ENCODE data around the gene GYS1. TPM values are rescaled to one million over a fixed set of nuclear protein-coding genes. Genes with fewer than 3 reads are reported as not detected.

Gene GYS1
- total and polyA plus RNA-seq, 2 donors (not counting 1 experiment from before 2014, with no cell fraction given): 31.2 to 42.8 TPM

GRCh38 chr19:48990400-48990799 is 2.7 kb downstream of the GYS1 start:
- Histone ChIP-seq H3K9me3 (ENCODE audit: control insufficient read depth, insufficient read depth, low read depth, low read length) (no peaks in the 10 kb centered on the region), H3K4me1 (ENCODE audit: control insufficient read depth, extremely low read depth, insufficient read depth, low read length) (peaks cover 19% of the 10 kb centered on the region), H4K20me1 (ENCODE audit: control insufficient read depth, extremely low read depth, insufficient read depth, low read length) (no peaks in the 10 kb centered on the region), H2AFZ (ENCODE audit: low read length) (no peak overlapping the region), H3K36me3 (ENCODE audit: control insufficient read depth, insufficient read depth, low read length) (peaks cover 14% of the 10 kb centered on the region), H3K27ac (ENCODE audit: insufficient read depth, low read length) (no peak overlapping the region), H3K4me2 (ENCODE audit: extremely low read depth, insufficient read depth, low read length) (peak overlapping the region; percentile 1), H3K27me3 (ENCODE audit: control insufficient read depth, insufficient read depth, low read length) (no peaks in the 10 kb centered on the region), H3K79me2 (ENCODE audit: control insufficient read depth, insufficient read depth, low read length) (peaks cover 48% of the 10 kb centered on the region), H3K4me3 (replicated peaks in 1 of 4; ENCODE audit: control extremely low read depth in 1 of 4, insufficient read depth in 1 of 4, low read depth in 3 of 4, low read length in 4 of 4) (no peak overlapping the region), H3K9ac (ENCODE audit: insufficient read depth, low read length) (no peak overlapping the region)
- no peak for DNase-seq (ENCODE audit: low read depth in 2 of 2)
- no peak for TF ChIP-seq CTCF (conservative IDR thresholded peaks at IDR 0.05 in 1 of 2, IDR thresholded peaks at IDR 0.05 in 1 of 2; ENCODE audit: low read depth in 1 of 2, low read length in 2 of 2)
- no peak for TF ChIP-seq EZH2 (IDR thresholded peaks at IDR 0.05; ENCODE audit: low read length, missing control alignments)

GRCh38 chr19:48989701-48990291 is 3.3 kb downstream of the GYS1 start:
- no peak for DNase-seq (ENCODE audit: low read depth in 2 of 2)
- H3K27ac ChIP-seq (ENCODE audit: insufficient read depth, low read length): no peak overlapping the region

GRCh38 chr19:48988860-48989259 is 4.2 kb downstream of the GYS1 start:
- H3K36me3 ChIP-seq (ENCODE audit: control insufficient read depth, insufficient read depth, low read length): peaks cover 19% of the 10 kb centered on the region
- no peak overlapping the region for H3K4me2 ChIP-seq (ENCODE audit: extremely low read depth, insufficient read depth, low read length)
- DNase-seq (ENCODE audit: low read depth in 2 of 2): no peak
- no peak overlapping the region for H3K9ac ChIP-seq (ENCODE audit: insufficient read depth, low read length)
- no peak overlapping the region for H2AFZ ChIP-seq (ENCODE audit: low read length)
- H3K4me3 ChIP-seq (replicated peaks in 1 of 4; ENCODE audit: control extremely low read depth in 1 of 4, insufficient read depth in 1 of 4, low read depth in 3 of 4, low read length in 4 of 4): no peak overlapping the region
- TF ChIP-seq CTCF (conservative IDR thresholded peaks at IDR 0.05 in 1 of 2, IDR thresholded peaks at IDR 0.05 in 1 of 2; ENCODE audit: low read depth in 1 of 2, low read length in 2 of 2): no peak
- TF ChIP-seq EZH2 (IDR thresholded peaks at IDR 0.05; ENCODE audit: low read length, missing control alignments): no peak
- H3K4me1 ChIP-seq (ENCODE audit: control insufficient read depth, extremely low read depth, insufficient read depth, low read length): peaks cover 14% of the 10 kb centered on the region
- no peaks in the 10 kb centered on the region for H3K9me3 ChIP-seq (ENCODE audit: control insufficient read depth, insufficient read depth, low read depth, low read length)
- no peak overlapping the region for H3K27ac ChIP-seq (ENCODE audit: insufficient read depth, low read length)
- H3K79me2 ChIP-seq (ENCODE audit: control insufficient read depth, insufficient read depth, low read length): peaks cover 32% of the 10 kb centered on the region
- H3K27me3 ChIP-seq (ENCODE audit: control insufficient read depth, insufficient read depth, low read length): no peaks in the 10 kb centered on the region
- H4K20me1 ChIP-seq (ENCODE audit: control insufficient read depth, extremely low read depth, insufficient read depth, low read length): no peaks in the 10 kb centered on the region

More at GRCh38 chr19:48989701-48990291, 3.3 kb downstream of the GYS1 start:
- no peak overlapping the region for H3K9ac ChIP-seq (ENCODE audit: insufficient read depth, low read length)
- peaks cover 14% of the 10 kb centered on the region for H3K4me1 ChIP-seq (ENCODE audit: control insufficient read depth, extremely low read depth, insufficient read depth, low read length)
- no peak overlapping the region for H2AFZ ChIP-seq (ENCODE audit: low read length)
- TF ChIP-seq CTCF (conservative IDR thresholded peaks at IDR 0.05 in 1 of 2, IDR thresholded peaks at IDR 0.05 in 1 of 2; ENCODE audit: low read depth in 1 of 2, low read length in 2 of 2) (no peak), EZH2 (IDR thresholded peaks at IDR 0.05; ENCODE audit: low read length, missing control alignments) (no peak)
- H3K36me3 ChIP-seq (ENCODE audit: control insufficient read depth, insufficient read depth, low read length): peaks cover 17% of the 10 kb centered on the region
- H3K4me2 ChIP-seq (ENCODE audit: extremely low read depth, insufficient read depth, low read length): no peak overlapping the region
- H3K4me3 ChIP-seq (replicated peaks in 1 of 4; ENCODE audit: control extremely low read depth in 1 of 4, insufficient read depth in 1 of 4, low read depth in 3 of 4, low read length in 4 of 4): peak overlapping the region in 1 of 4 experiments; percentile 20
- no peaks in the 10 kb centered on the region for H4K20me1 ChIP-seq (ENCODE audit: control insufficient read depth, extremely low read depth, insufficient read depth, low read length)
- no peaks in the 10 kb centered on the region for H3K9me3 ChIP-seq (ENCODE audit: control insufficient read depth, insufficient read depth, low read depth, low read length)
- peaks cover 42% of the 10 kb centered on the region for H3K79me2 ChIP-seq (ENCODE audit: control insufficient read depth, insufficient read depth, low read length)
- no peaks in the 10 kb centered on the region for H3K27me3 ChIP-seq (ENCODE audit: control insufficient read depth, insufficient read depth, low read length)

Data from fibroblast of lung (primary cell).